Activated naive CD4-positive, alpha-beta T cell treated with anti-CD3 and anti-CD28 coated beads for 36 hours (primary cell): Measurements from ENCODE around the gene MYCBPAP. TPM values are rescaled to one million over a fixed set of nuclear protein-coding genes. Genes with fewer than 3 reads are reported as not detected.
A peak's percentile ranks its signal among the peaks of the same experiment; 100 is the strongest.

ENCODE experiments used
- CTCF ChIA-PET: fragments of 350-600 bp; sonication (Branson Sonifier 250); formaldehyde crosslinking; loops from one replicate; lab custom pipeline; 2021; ENCODE audit warnings: antibody characterized with exemption; lab: Charles Lee
- DNase-seq: peaks from one replicate; pipeline ENCODE4 v3.0.0-alpha.2; 2020
- H3K27ac Mint-ChIP-seq: one replicate; pipeline ENCODE4 v1.8.0; 2021; ENCODE audit warnings: mild to moderate bottlenecking, mixed read lengths
- H3K27me3 Mint-ChIP-seq: one replicate; pipeline ENCODE4 v1.8.0; 2021; ENCODE audit warnings: low read depth, mixed read lengths
- H3K36me3 Mint-ChIP-seq: one replicate; pipeline ENCODE4 v1.8.0; 2021; ENCODE audit warnings: low read depth, mixed read lengths
- H3K4me1 Mint-ChIP-seq: one replicate; pipeline ENCODE4 v1.8.0; 2021; ENCODE audit warnings: low read depth, mixed read lengths
- H3K4me3 Mint-ChIP-seq: one replicate; pipeline ENCODE4 v1.8.0; 2021; ENCODE audit warnings: mild to moderate bottlenecking, moderate library complexity, mixed read lengths
- H3K9me3 Mint-ChIP-seq: one replicate; pipeline ENCODE4 v1.8.0; 2021; ENCODE audit warnings: mixed read lengths
- intact Hi-C: fragments of 100-400 bp; cut with micrococcal nuclease; formaldehyde crosslinking; loops from one replicate; pipeline ENCODE4 v1.15.1; 2023
- total RNA-seq, 2 experiments: library from RNA; stranded (reverse); gene quantifications; one replicate each; pipeline ENCODE4 v1.2.3, GENCODE V29; 2021

The MYCBPAP gene
- total RNA-seq, 2 experiments from 2014 or later: 5.5 to 5.8 TPM

DNA sequence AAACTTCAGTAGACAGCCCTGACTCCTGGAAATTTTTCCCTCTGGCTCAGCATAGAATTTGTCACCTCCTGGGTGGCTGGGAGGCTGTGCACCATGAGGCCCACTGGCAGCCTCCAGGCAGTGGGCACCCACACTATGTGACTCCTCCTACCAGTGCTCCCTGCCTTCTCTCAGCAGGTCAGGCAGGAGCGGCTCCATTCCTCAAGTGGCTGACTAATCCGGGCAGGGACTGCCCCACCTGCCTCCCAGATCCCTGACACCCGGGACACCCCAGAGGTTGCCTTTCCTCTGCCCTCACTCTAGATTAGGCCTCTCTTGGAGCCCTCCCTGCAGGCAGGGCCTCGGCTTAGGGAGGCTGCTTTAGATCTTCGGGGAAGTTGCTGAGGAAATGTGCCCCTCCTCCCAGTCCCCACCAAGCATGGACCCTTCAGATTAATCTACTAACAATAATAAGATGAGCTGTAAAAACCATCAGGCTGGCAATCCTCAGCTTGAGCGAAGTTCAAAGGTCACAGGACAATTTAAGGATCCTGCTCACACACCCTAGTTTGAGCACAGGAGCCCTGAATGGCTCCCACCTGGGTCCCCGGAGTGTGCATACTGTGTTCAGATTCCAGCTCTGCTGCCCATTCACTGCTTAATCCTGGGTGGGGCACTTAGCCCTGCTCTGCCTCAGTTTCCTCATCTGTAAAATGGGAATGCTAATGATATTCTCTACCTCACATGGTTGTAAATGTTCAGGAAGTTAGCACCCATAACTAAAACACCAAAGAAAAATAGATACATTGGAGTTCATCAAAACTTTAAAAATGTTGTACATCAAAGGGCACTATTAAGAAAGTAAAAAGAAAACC is 10.0 kb upstream of the MYCBPAP start:
- H3K36me3 Mint-ChIP-seq: no peaks in the 10 kb centered on the region
- no peaks in the 10 kb centered on the region for H3K27me3 Mint-ChIP-seq
- peaks cover 1% of the 10 kb centered on the region for H3K4me1 Mint-ChIP-seq
- no peak overlapping the region for H3K4me3 Mint-ChIP-seq
- no peaks in the 10 kb centered on the region for H3K9me3 Mint-ChIP-seq
- no peak overlapping the region for H3K27ac Mint-ChIP-seq
- intact Hi-C loops: no loop called here
- DNase-seq: no peak
- CTCF ChIA-PET: interaction anchor here (1.1 kb wide), 2 partner anchors 13 to 19 kb away, joined by 3 to 7 read pairs; no protein-coding TSS in a partner anchor

DNA sequence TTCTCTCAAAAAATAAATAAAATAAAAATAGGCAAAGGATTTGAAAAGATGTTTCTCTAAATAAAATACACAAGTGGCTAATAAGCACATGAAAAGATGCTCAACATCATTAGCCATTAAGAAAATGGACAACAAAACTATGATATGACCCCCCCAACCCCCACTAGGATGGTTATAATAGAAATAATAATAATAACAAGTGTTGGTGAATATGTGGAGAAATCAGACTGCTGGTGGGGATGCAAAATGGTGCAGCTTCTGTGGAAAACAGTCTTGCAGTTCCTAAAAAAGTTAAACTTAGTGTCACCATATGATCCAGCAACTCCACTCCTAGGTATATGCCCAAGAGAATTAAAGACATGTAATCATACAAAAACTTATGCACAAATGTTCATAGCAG is 9.0 kb upstream of the MYCBPAP start:
- no peaks in the 10 kb centered on the region for H3K27me3 Mint-ChIP-seq
- H3K27ac Mint-ChIP-seq: no peak overlapping the region
- H3K9me3 Mint-ChIP-seq: no peaks in the 10 kb centered on the region
- H3K36me3 Mint-ChIP-seq: no peaks in the 10 kb centered on the region
- H3K4me3 Mint-ChIP-seq: no peak overlapping the region
- CTCF ChIA-PET: interaction anchor here (1.1 kb wide), 1 partner anchor 12 kb away, joined by 3 read pairs; no protein-coding TSS in a partner anchor
- intact Hi-C loops: no loop called here
- no peak for DNase-seq
- peaks cover 8% of the 10 kb centered on the region for H3K4me1 Mint-ChIP-seq

DNA sequence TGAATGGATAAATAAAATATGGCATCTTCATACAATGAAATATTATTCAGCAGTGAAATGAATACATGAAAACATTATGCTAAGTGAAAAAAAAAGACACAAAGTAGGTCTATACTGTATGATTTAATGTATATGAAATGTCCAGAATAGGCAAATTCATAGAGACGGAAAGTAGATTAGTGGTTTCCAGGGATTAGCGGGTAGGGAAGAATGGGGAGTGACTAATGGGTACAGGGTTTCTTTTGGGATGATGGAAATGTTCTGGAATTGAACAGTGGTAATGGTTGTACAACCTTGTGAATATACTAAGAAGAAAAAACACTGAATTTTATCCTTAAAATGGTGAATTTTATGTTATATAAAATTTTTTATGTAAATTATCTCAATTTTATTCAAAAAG is 8.5 kb upstream of the MYCBPAP start:
- H3K36me3 Mint-ChIP-seq: no peaks in the 10 kb centered on the region
- CTCF ChIA-PET: interaction anchor here (1.0 kb wide), 1 partner anchor 63 kb away, joined by 3 read pairs; no protein-coding TSS in a partner anchor
- peaks cover 12% of the 10 kb centered on the region for H3K4me1 Mint-ChIP-seq
- H3K27me3 Mint-ChIP-seq: no peaks in the 10 kb centered on the region
- intact Hi-C loops: no loop called here
- H3K9me3 Mint-ChIP-seq: no peaks in the 10 kb centered on the region
- DNase-seq: no peak
- no peak overlapping the region for H3K27ac Mint-ChIP-seq
- no peak overlapping the region for H3K4me3 Mint-ChIP-seq

DNA sequence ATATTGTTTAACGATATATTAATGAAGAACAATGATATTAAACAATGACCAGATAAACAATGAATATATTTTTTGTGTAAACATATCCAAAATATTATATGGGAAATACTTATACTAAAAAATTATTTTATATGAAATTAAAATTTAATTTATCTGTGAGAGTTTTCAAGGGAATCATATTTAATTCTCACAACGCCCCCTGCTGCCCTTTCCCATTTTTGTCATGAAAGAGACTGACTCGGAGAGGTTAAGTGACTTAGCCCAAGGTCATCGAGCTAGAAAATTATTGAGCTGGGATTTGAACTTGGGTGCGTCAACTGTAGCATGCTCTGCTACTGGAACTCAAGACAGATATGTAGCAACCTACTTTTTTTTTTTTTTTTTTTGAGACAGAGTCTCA is 7.2 kb upstream of the MYCBPAP start:
- no peaks in the 10 kb centered on the region for H3K36me3 Mint-ChIP-seq
- DNase-seq: peak; percentile 68
- H3K27ac Mint-ChIP-seq: no peak overlapping the region
- H3K4me3 Mint-ChIP-seq: no peak overlapping the region
- CTCF ChIA-PET: interaction anchor here (0.6 to 2.8 kb wide), 14 partner anchors 8 to 334 kb away, joined by 3 to 14 read pairs (median 4); partner anchors contain the start of genes RSAD1 and WFIKKN2
- no peaks in the 10 kb centered on the region for H3K9me3 Mint-ChIP-seq
- intact Hi-C loops: loop anchor here (1.0 kb wide), 1 partner anchor 19 kb away; no protein-coding TSS in a partner anchor
- H3K4me1 Mint-ChIP-seq: peaks cover 14% of the 10 kb centered on the region
- H3K27me3 Mint-ChIP-seq: no peaks in the 10 kb centered on the region

DNA sequence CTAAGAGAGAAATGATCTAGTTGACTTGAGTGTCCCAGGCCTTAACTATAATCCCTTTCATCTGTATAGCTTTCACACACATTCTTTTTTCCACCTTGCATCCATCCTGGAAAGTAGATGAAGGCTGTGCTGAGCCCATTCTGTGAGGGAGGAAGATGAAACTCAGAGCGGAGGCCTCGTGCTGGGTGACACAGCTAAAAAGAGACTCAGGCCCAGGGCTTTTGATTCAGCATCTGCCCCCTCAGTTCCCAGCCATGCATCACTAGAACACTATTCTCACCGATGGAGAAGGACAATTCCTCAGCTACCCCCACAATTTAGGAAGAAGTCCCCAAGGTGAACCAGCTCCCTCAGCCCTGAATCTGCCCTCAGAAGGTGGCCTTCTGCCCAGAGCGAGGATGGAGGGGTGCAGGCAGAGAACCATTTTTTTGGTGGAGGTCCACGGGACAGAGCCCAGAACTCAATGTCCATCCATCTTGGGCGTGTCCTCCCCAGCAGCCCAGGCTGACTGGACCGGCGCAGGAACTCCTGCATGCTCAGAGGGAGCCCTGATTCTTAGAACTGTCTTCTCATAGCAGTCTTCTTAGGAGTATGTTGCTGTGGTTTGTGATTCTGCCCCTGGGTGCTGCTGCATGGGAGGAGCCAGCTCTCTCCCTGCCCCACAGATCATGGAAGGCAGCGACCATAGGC is 5.8 kb upstream of the MYCBPAP start:
- Mint-ChIP-seq H3K9me3 (no peaks in the 10 kb centered on the region), H3K36me3 (no peaks in the 10 kb centered on the region), H3K27ac (no peak overlapping the region), H3K4me1 (peaks cover 14% of the 10 kb centered on the region), H3K4me3 (no peak overlapping the region), H3K27me3 (no peaks in the 10 kb centered on the region)
- CTCF ChIA-PET: interaction anchor here (0.8 to 2.8 kb wide), 8 partner anchors 9 to 302 kb away, joined by 3 to 14 read pairs (median 6); partner anchors contain the start of gene RSAD1
- intact Hi-C loops: no loop called here
- DNase-seq: no peak

DNA sequence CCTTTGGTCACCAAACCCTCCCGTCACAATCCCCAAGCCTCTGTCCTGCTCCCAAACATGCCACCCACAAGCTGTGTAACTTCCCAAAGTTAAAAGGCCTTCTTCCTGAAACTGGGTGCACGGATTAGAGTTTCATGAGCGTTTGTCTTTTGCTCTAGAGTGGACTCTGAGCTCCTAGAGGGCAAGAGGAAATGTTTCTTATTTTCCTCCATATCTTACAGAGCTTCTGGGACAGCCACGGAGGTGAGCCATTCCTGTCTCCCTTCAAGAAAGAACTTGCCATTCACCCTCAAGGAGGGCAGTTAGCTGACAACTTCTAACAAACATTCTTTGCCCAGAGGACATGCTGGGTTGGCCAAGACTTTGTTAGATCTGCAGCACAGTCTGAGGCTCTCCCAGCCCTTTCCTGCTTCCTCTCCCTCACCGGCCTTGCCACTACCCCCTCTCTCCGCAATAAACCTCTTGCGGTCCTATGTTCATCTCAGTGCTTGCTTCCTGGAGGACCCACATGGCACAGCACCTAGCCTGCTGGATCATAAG is 2.6 kb upstream of the MYCBPAP start:
- Mint-ChIP-seq H3K36me3 (no peaks in the 10 kb centered on the region), H3K27ac (no peak overlapping the region), H3K4me3 (no peak overlapping the region), H3K27me3 (no peaks in the 10 kb centered on the region), H3K9me3 (no peaks in the 10 kb centered on the region), H3K4me1 (peaks cover 34% of the 10 kb centered on the region)
- CTCF ChIA-PET: interaction anchor here (1.3 to 1.6 kb wide), 2 partner anchors 26 to 79 kb away, joined by 3 to 8 read pairs; partner anchors contain the start of gene ACSF2
- no peak for DNase-seq
- intact Hi-C loops: no loop called here

DNA sequence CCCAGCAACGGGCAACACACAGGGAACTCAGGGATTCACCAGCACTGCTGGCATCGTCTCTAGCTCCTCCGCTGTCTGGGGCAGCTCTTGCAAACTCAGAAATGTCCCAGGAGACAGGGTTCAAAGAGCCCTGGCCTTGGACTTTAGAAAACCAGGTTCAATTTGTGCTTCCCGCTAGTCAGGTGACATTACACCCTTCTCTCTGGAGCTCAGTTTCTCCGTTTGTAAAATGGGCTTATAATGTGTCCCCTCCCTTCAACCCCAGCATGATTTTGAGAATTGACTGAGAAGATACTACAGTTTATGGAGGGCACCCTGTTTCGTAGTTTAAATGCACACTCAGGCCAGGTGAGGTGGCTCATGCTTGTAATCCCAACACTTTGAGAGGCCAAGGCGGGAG is 1.9 kb upstream of the MYCBPAP start:
- Mint-ChIP-seq H3K4me3 (no peak overlapping the region), H3K4me1 (peaks cover 40% of the 10 kb centered on the region), H3K9me3 (no peaks in the 10 kb centered on the region), H3K27ac (no peak overlapping the region), H3K36me3 (no peaks in the 10 kb centered on the region), H3K27me3 (no peaks in the 10 kb centered on the region)
- intact Hi-C loops: no loop called here
- CTCF ChIA-PET: interaction anchor here (0.6 to 1.6 kb wide), 4 partner anchors 23 to 188 kb away, joined by 3 to 8 read pairs (median 3); partner anchors contain the start of gene ACSF2
- no peak for DNase-seq

DNA sequence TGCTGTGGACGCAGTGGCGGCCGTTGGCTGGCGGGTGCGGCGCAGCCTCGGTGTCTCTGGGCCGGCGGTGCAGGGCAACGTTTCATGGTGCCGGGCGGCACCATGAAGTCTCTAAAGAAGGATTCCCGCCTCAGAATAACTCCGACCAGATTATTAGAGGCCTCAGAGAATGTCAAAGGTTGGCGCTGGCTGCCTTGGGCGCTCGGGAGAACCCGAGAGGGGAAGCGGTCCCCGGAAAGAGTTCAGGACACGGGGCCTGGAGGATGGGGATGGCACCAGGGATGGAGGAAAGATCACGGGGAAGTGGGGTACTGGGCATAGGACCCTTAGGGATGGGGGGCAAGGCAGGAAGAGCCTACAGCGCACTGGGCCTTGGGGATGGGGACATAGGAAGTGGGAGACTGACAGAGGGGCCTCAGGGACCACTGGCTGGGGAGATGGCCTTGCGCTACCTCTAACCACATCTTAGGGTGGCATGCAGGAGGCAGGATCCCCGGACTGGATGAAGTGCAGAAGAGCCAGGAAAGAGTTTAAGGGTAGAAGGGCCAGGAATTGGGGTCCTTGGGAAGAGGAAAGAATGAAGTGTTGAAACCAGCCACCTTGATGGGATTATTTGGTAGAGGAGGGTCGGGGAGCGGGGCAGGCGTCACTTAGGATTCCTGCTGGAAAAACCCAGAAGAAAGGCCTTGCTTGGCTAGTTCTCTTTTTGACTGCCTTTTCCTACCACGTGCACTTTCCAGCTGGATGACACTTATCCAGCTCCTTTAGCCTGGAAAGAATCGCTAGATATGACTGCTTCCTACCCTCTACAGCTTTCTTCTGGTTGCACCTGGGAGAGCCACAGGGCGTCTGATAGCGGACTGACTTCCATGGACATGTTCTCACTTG is 578 bp downstream of the MYCBPAP start:
- Mint-ChIP-seq H3K36me3 (no peaks in the 10 kb centered on the region), H3K27me3 (no peaks in the 10 kb centered on the region), H3K4me1 (peaks cover 47% of the 10 kb centered on the region), H3K27ac (peak overlapping the region; percentile 74), H3K9me3 (no peaks in the 10 kb centered on the region), H3K4me3 (peak overlapping the region; percentile 82)
- CTCF ChIA-PET: interaction anchor here (1.0 kb wide), 1 partner anchor 27 kb away, joined by 6 read pairs; no protein-coding TSS in a partner anchor
- no peak for DNase-seq
- intact Hi-C loops: no loop called here

DNA sequence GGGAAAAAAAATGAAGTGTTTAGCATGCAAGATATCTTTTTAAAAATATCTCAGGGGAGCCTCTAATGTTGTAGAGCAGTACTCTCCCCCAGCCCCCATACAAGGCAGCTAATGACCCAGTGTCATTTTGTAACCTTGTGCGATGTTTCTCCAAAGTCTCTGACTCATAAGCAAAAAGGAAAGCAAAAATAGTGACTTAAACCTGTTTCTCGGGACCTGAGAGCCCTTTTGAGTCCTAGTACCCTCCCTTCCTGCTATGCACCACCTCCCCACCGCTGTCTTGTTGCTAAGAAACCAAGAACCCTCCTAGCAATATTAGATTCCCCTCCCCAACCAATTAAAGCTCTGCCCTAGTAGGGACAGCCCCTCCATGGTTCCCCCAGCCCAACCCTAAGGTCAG is 2.8 kb downstream of the MYCBPAP start:
- no peak overlapping the region for H3K4me3 Mint-ChIP-seq
- H3K4me1 Mint-ChIP-seq: peaks cover 38% of the 10 kb centered on the region

DNA sequence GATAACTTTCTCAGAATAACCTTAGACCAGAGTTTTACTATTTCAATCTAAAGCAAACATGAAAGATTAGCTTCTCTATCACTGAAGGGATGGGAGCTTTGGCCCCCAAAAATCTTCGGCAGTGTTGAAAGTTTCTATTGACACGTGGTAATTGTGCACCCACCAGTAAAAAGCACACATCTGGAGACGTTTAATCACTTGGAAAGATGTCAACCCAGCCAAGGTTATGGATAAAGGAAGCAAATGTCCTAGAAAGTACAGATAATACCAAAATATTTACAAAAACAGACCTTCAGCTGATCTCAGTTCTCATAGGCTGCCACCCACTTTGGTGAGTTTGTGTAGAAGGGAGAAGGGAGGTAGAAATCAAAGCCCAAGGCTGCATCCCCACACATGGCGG is 5.3 kb downstream of the MYCBPAP start:
- no peaks in the 10 kb centered on the region for H3K9me3 Mint-ChIP-seq
- peaks cover 46% of the 10 kb centered on the region for H3K4me1 Mint-ChIP-seq
- no peaks in the 10 kb centered on the region for H3K27me3 Mint-ChIP-seq
- H3K27ac Mint-ChIP-seq: no peak overlapping the region
- no peak for DNase-seq
- CTCF ChIA-PET: no interaction called here
- intact Hi-C loops: no loop called here
- no peaks in the 10 kb centered on the region for H3K36me3 Mint-ChIP-seq
- no peak overlapping the region for H3K4me3 Mint-ChIP-seq

More for the DNA sequence above, 2.8 kb downstream of the MYCBPAP start:
- peak; percentile 80 for DNase-seq
- no peaks in the 10 kb centered on the region for H3K36me3 Mint-ChIP-seq
- H3K27ac Mint-ChIP-seq: peak overlapping the region; percentile 68
- CTCF ChIA-PET: interaction anchor here (0.7 to 2.5 kb wide), 8 partner anchors 10 to 116 kb away, joined by 3 to 14 read pairs (median 3); no protein-coding TSS in a partner anchor
- H3K27me3 Mint-ChIP-seq: no peaks in the 10 kb centered on the region
- intact Hi-C loops: loop anchor here (1.0 to 2.0 kb wide), 7 partner anchors 24 to 610 kb away; partner anchors contain the start of genes RSAD1, SPAG9 and XYLT2
- no peaks in the 10 kb centered on the region for H3K9me3 Mint-ChIP-seq

DNA sequence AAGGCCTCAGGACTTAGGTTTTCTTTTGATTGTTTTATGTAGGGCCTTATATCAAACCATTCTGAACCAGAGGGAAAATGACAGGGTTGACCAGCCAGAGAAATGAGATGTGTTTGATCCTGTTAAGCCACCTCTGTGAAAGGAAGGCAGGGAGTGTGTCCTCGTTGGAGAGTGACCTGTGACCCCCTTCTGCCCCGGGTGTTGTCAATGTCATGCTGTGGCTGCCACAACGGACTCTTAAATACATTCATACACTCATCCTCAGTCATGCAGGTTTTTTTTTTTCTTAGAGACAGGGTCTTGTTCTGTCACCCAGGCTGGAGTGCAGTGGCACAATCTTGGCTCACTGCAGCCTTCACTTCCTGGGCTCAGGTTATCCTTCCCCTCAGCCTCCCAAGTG is 6.1 kb downstream of the MYCBPAP start:
- Mint-ChIP-seq H3K4me1 (peaks cover 38% of the 10 kb centered on the region), H3K4me3 (no peak overlapping the region), H3K9me3 (no peaks in the 10 kb centered on the region), H3K27ac (no peak overlapping the region), H3K36me3 (no peaks in the 10 kb centered on the region), H3K27me3 (no peaks in the 10 kb centered on the region)
- DNase-seq: no peak
- CTCF ChIA-PET: no interaction called here
- intact Hi-C loops: no loop called here
